ENCODE data around the gene REELD1. TPM values are rescaled to one million over a fixed set of nuclear protein-coding genes. Genes with fewer than 3 reads are reported as not detected.

REELD1 gene
- total RNA-seq, 1 donor from 2014 or later: not detected

DNA sequence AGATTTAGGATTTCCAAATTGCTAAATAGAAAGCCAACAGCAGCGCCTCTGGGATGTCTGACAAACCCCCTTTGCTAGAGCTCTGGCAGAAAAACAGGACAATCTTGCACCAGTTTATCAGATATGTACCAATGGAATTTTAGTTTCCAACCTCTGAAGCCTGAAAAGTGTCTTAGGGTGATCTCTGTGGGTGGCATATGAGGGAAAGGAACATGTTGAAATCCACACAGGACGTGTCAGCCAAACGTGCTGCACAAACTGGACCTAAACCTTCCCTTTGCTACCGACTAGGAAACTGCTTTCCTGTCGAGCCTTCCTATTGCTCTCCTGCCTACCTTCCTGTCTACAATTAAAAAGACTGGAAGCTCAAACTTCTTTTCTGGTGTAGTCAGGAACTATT, 53.5 kb downstream of the REELD1 start:
- TF ChIP-seq, protein P1, sequence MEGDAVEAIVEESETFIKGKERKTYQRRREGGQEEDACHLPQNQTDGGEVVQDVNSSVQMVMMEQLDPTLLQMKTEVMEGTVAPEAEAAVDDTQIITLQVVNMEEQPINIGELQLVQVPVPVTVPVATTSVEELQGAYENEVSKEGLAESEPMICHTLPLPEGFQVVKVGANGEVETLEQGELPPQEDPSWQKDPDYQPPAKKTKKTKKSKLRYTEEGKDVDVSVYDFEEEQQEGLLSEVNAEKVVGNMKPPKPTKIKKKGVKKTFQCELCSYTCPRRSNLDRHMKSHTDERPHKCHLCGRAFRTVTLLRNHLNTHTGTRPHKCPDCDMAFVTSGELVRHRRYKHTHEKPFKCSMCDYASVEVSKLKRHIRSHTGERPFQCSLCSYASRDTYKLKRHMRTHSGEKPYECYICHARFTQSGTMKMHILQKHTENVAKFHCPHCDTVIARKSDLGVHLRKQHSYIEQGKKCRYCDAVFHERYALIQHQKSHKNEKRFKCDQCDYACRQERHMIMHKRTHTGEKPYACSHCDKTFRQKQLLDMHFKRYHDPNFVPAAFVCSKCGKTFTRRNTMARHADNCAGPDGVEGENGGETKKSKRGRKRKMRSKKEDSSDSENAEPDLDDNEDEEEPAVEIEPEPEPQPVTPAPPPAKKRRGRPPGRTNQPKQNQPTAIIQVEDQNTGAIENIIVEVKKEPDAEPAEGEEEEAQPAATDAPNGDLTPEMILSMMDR (IDR thresholded peaks at IDR 0.05; ENCODE audit: insufficient read depth, low read length, severe bottlenecking): no peak
- FAIRE-seq: no peak
- Histone ChIP-seq H3K36me3 (ENCODE audit: control insufficient read depth, insufficient read depth, low read length) (no peaks in the 10 kb centered on the region), H3K4me3 (ENCODE audit: low read depth, low read length) (no peak overlapping the region), H3K27me3 (ENCODE audit: control insufficient read depth, insufficient read depth, low read length) (no peaks in the 10 kb centered on the region)
- no peak for DNase-seq (ENCODE audit: low read depth)

DNA sequence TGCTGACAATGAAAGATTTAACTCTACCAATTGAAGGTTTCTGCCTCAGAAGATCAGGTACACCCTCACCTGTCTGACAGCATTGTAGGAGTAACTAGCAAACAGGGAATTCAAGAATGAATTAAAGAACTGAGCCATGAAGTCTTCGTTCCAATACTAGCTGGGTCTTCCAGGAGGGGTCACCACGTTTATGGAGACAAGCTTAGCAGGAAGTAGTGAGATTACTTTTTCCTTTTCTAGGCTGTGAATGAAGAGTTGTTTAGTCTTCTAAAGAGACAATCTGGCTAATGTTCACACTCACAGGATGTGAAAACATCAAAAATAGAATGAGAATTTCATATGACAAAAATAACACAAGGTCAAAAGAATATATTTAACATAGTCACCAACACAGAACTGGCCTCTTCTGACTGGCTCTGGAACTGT, 54.9 kb downstream of the REELD1 start:
- Histone ChIP-seq H3K27me3 (ENCODE audit: control insufficient read depth, insufficient read depth, low read length) (no peaks in the 10 kb centered on the region), H3K4me3 (ENCODE audit: low read depth, low read length) (no peak overlapping the region), H3K36me3 (ENCODE audit: control insufficient read depth, insufficient read depth, low read length) (no peaks in the 10 kb centered on the region)
- TF ChIP-seq, protein P1 (IDR thresholded peaks at IDR 0.05; ENCODE audit: insufficient read depth, low read length, severe bottlenecking): no peak
- DNase-seq (ENCODE audit: low read depth): no peak
- FAIRE-seq: no peak

DNA sequence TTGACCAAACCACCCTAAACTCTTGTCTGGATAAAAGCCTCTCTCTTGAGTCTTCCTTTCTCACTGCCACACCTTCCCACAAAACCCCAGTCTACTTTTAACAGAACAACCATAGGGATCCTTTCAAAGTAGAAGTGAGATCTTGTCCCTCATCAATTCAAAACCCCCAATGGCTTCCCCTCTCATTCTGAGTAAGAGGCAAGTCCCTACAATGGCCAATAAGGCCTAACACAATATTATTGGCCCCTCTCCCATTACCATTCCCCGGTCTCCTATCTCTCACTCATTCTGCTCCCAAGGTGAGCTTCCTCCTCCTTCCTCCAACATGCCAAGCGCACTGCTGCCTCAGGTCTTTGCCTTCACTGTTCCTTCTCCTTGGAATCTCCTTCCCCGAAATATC, 57.1 kb downstream of the REELD1 start:
- H3K4me3 ChIP-seq (ENCODE audit: low read depth, low read length): no peak overlapping the region
- no peak for DNase-seq (ENCODE audit: low read depth)
- TF ChIP-seq, protein P1 (IDR thresholded peaks at IDR 0.05; ENCODE audit: insufficient read depth, low read length, severe bottlenecking): no peak
- no peaks in the 10 kb centered on the region for H3K36me3 ChIP-seq (ENCODE audit: control insufficient read depth, insufficient read depth, low read length)
- FAIRE-seq: no peak
- no peaks in the 10 kb centered on the region for H3K27me3 ChIP-seq (ENCODE audit: control insufficient read depth, insufficient read depth, low read length)

DNA sequence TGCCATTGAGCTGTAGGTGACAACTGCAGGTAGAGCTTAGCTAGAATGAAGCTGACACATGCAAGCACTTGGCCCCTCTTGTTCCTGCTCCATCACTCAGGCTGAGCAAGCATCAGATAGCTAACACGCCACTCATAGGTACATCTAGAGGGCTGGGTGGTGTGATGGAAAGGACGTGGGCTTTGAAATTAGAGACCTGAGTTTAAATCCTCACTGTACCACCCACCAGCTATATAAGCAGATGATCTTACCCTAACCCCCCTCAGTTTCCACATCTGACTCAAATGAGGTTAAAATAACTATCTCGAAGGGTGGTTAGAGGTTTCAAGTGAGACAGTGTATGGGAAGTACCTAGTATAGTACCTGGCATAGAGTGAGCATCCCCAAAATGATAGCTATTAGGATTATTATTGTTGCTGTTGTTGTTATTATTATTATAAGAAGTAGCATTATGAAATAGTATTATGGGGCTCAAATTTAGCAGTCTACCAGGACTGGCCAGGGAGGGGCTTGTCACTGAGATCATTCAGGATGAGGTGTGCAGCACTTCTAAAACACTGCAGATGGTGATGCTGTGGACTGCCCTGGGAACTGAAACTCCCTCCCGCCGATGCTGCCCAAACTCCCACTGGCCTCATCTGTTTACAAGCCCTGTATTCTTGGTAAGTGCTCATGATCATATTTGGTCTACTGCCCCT, 59.0 kb downstream of the REELD1 start:
- no peak overlapping the region for H3K4me3 ChIP-seq (ENCODE audit: low read depth, low read length)
- no peaks in the 10 kb centered on the region for H3K36me3 ChIP-seq (ENCODE audit: control insufficient read depth, insufficient read depth, low read length)
- TF ChIP-seq, protein P1 (IDR thresholded peaks at IDR 0.05; ENCODE audit: insufficient read depth, low read length, severe bottlenecking): no peak
- no peak for FAIRE-seq
- DNase-seq (ENCODE audit: low read depth): no peak
- H3K27me3 ChIP-seq (ENCODE audit: control insufficient read depth, insufficient read depth, low read length): no peaks in the 10 kb centered on the region

DNA sequence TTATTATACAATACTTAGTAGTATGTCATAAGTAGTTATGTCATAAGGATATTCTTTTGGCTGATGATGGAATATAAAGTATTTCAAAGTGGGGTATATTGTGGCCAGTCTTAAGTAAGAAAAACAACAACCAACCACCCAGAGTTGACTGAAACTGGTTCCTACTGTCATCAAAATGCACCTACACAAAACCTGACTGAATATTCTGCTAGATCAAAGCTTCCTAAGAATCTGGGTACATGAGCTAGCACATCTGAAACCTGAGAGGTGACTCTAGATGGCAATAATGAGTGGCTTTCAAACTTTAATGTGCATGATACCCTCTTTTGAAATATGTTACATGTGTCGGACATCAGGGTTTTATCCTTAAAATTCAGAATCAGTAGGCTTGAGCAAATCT, 60.4 kb downstream of the REELD1 start:
- TF ChIP-seq, protein P1 (IDR thresholded peaks at IDR 0.05; ENCODE audit: insufficient read depth, low read length, severe bottlenecking): no peak
- Histone ChIP-seq H3K36me3 (ENCODE audit: control insufficient read depth, insufficient read depth, low read length) (no peaks in the 10 kb centered on the region), H3K27me3 (ENCODE audit: control insufficient read depth, insufficient read depth, low read length) (no peaks in the 10 kb centered on the region), H3K4me3 (ENCODE audit: low read depth, low read length) (no peak overlapping the region)
- FAIRE-seq (no peak), DNase-seq (ENCODE audit: low read depth) (no peak)

DNA sequence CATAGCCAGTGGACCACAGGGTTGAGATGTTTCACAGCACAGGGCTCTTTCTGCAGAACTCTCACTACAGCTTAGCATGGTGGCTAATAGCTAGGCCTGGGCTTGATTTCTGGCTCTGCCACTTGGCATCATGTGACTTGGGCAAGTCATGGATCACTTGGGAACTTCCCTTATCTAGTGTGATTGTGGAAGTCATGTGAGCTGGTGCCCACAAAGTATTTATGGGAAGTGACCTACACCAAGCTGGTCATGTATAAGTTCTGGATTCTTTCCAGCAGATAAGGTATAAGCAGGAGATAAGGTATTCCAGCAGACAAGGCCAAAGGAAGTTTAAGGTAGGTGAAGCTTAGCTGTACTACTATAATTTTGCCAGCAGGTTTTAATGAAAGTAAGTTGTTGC, 61.0 kb downstream of the REELD1 start:
- H3K27me3 ChIP-seq (ENCODE audit: control insufficient read depth, insufficient read depth, low read length): no peaks in the 10 kb centered on the region
- no peak for DNase-seq (ENCODE audit: low read depth)
- TF ChIP-seq, protein P1 (IDR thresholded peaks at IDR 0.05; ENCODE audit: insufficient read depth, low read length, severe bottlenecking): no peak
- H3K36me3 ChIP-seq (ENCODE audit: control insufficient read depth, insufficient read depth, low read length): no peaks in the 10 kb centered on the region
- no peak overlapping the region for H3K4me3 ChIP-seq (ENCODE audit: low read depth, low read length)
- no peak for FAIRE-seq
